KOPT-K1 (cell line): ENCODE data around the gene DEFB123.
"Not testable (repeated sequence)": the region's sequence is repeated elsewhere in the genome, so short reads cannot be mapped to it uniquely, and the experiment has no call there.

Experiments
- H3K27ac ChIP-seq: fragments of 200-600 bp; sonication (generic); 2 replicates; pipeline ENCODE4 v1.5.1; 2016; ENCODE audit warnings: antibody characterized with exemption, mild to moderate bottlenecking, low read depth, low read length; ENCODE audit not compliant: poor library complexity, severe bottlenecking
- H3K36me3 ChIP-seq: fragments of 200-600 bp; sonication (generic); 2 replicates; pipeline ENCODE4 v1.5.1; 2017; ENCODE audit warnings: antibody characterized with exemption, mild to moderate bottlenecking, low read length, moderate library complexity; ENCODE audit not compliant: insufficient read depth
- H3K9me3 ChIP-seq: fragments of 200-600 bp; sonication (generic); 2 replicates; pipeline ENCODE4 v1.5.1; 2017; ENCODE audit warnings: antibody characterized with exemption, low read length, mild to moderate bottlenecking; ENCODE audit not compliant: insufficient read depth, poor library complexity, severe bottlenecking

The DEFB123 gene, protein sequence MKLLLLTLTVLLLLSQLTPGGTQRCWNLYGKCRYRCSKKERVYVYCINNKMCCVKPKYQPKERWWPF

DNA sequence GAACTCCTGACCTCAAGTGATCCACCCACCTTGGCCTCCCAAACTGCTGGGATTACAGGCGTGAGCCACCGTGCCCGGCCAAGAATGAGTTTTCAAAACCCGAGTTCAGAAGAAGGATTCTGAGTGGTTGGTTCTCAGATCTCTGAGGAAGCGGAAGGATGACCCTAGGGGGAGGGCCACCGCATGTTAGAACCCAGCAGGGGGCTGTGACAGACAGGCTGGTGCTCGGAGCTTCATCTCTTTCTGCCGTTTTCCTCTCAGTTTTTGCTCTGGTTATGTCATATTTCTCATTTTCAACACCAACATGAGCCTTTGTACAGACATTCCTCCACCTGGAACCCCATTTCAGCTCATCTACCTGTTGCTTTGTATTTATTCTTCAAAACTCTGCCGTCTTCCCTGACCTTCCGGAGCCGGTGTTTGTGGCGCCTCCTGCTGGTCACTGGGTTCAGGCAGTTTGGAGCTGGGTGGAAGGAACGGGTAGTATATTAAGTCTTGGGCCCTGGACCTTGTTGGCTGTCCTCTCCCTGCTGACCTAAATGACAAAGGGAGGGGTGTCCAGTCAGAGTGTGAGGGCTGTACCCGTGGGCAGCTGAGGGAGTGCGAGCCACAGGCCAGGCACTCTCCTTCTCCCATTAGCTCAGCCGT is at the start of gene DEFB123:
Gene DEFB123, plus strand, starts transcription at position 621 of the 648 bp plus-strand sequence. CDS start 67 bp downstream, outside the sequence.
- H3K9me3 ChIP-seq: no peaks in the 10 kb centered on the region
- H3K27ac ChIP-seq: no peak within 1 kb of the TSS
- no peaks in the 10 kb centered on the region for H3K36me3 ChIP-seq

DNA sequence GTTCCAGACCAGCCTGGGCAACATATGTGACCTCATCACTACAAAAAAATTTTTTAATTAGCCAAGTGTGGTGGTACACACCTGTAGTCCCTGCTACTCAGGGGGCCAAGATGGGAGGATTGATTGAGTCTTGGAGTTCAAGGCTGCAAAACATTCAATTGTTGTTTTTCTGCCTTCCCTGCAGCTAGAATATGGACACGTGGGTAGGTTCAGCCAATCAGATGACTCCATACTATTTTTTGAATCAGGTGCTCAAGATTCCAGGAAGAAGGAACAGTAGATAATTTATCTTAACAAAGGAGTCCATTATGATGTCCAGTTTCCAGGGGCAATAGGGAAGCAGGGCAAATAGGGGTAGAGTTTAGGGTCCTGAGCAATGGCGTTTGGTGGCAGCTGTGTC is 47.6 kb upstream of the DEFB123 start:
- no peak overlapping the region for H3K27ac ChIP-seq
- no peaks in the 10 kb centered on the region for H3K36me3 ChIP-seq
- no peaks in the 10 kb centered on the region for H3K9me3 ChIP-seq

DNA sequence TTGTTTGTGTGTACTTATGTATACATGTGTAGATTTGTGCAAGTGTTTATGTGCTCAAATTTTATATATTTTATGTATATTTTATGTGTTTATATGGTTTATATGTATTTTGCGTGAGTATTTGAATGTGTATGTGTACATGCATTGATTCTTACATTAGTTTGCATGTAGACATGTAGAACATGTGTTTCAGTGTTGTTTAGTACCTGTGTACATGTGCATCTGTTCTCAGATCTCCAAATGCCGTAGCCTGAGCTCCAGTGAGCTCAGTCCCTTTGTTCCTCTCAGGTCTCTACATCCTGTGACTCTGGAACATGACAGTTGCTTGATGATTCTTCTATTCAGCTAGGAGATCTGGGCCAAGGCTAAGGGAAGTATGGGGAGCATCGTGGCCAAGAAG is 45.5 kb upstream of the DEFB123 start:
- Histone ChIP-seq H3K9me3 (no peaks in the 10 kb centered on the region), H3K27ac (no peak overlapping the region), H3K36me3 (no peaks in the 10 kb centered on the region)

DNA sequence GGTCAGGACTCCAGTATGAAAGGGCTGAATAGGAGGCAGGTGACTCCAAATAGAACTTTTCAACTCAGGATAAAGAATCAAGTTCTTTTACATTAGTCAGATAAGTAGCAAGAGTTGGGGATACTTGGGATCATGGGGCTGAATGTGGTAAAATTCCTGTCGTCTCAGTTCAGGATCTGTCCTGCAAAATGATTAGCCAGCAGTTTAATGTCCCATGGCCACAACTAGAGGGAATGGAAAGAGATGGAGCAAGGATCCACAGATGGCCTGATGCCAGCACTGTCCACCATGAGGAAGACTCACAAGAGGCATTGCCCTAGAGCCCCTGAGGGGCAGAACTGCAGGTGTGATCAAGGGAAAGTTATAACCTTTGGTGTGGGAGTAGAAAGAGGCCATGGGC is 36.5 kb upstream of the DEFB123 start:
- Histone ChIP-seq H3K9me3 (no peaks in the 10 kb centered on the region), H3K27ac (no peak overlapping the region), H3K36me3 (no peaks in the 10 kb centered on the region)

DNA sequence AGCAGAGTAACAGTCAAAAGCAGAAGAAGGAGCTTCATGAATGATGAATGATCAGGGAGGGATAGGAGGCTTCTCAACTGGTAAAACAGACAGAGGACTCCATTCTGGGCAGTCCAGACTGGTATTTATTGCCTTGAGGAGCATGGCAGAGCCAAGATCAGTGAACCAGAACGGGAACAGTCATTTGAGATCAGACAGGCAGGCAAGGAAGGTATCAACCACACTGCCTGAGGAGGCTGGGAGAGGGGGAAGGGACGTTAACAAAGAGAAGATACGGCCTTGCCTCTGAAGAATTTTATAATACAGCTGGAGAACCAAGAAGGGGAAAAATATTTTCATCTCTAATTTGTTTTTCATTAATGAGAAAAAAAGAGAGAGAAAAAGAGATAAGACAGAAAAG is 34.3 kb upstream of the DEFB123 start, which contains the start of gene DEFB121:
Gene DEFB121, minus strand, starts transcription at position 101 of the 400 bp plus-strand sequence. Its CDS starts 63 bp downstream, at position 38.
- Histone ChIP-seq H3K27ac (no peak within 1 kb of the TSS), H3K9me3 (no peaks in the 10 kb centered on the region), H3K36me3 (no peaks in the 10 kb centered on the region)

DNA sequence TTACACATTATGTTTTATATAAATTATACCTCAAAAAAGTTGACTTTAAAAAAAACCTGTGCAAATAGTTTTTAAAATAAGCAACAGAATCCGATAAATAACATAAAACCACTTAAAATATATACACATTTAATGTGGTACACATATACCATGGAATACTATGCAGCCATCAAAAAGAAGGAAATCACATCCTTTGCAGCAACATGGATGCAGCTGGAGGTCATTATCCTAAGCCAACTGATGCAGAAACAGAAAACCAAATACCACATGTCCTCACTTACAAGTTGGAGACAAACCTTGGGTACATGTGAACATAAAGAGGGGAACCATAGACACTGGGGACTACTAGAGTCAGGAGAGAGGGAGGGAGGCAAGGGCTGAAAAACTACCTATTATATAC is 30.4 kb upstream of the DEFB123 start:
- H3K9me3 ChIP-seq: no peaks in the 10 kb centered on the region
- H3K27ac ChIP-seq: no peak overlapping the region

DNA sequence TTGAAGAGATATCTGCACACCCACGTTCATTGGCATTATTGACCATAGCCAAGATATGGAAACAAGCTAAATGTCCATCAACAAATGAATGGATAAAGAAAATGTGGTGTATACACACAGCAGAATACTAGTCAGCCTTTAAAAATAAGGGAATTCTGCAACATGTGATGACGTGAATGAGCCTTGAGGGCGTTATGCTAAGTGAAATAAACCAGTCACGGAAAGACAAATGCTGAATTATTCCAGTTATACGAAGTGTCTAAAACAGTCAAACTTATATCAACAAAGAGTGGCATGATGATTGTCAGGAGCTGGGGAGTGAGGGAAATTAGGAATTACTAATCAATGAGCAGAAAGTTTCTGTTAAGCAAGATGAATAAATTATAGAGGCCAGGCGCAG is 26.1 kb upstream of the DEFB123 start:
- Histone ChIP-seq H3K27ac (no peak overlapping the region), H3K9me3 (no peaks in the 10 kb centered on the region), H3K36me3 (no peaks in the 10 kb centered on the region)

More for the DNA sequence above, 30.4 kb upstream of the DEFB123 start:
- no peaks in the 10 kb centered on the region for H3K36me3 ChIP-seq

DNA sequence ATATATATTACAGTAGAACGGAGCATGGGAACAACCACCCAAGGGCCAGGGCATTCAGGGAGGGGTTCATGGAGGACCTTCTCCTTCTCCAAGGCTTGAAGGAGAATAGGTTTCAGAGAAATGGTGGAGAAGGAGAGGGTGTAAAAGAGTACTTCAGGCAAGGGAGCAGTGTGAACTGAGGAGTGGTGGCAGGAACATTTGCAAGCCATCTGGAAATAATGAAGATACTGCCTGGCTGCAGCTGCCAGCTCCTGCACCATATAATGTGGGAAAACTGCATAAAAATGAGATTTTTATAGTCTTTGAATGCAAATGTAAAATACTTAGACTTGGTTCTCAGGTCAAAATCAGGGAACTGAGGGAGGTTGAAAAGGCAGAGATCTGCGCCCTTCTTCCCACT is 24.8 kb upstream of the DEFB123 start:
- Histone ChIP-seq H3K9me3 (no peaks in the 10 kb centered on the region), H3K27ac (no peak overlapping the region), H3K36me3 (no peaks in the 10 kb centered on the region)

DNA sequence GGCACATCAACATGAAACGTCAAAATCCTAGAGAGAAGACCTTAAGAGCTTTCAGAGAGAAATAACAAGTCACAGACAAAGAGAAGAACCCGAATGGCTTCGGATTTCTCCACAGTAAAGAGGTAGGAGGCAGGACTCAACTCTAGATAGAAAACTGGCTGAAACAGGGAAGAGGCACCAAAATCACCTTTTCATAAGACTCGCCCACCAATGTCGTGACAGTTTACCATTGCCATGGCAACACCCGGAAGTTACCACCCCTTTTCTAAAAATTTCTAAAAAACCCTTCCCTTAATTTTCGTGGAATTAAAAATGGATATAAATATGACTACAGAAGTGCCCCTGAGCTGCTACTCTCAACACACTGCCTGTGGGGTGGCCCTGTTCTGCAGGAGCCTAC is 22.1 kb upstream of the DEFB123 start:
- no peaks in the 10 kb centered on the region for H3K9me3 ChIP-seq
- no peaks in the 10 kb centered on the region for H3K36me3 ChIP-seq
- no peak overlapping the region for H3K27ac ChIP-seq

DNA sequence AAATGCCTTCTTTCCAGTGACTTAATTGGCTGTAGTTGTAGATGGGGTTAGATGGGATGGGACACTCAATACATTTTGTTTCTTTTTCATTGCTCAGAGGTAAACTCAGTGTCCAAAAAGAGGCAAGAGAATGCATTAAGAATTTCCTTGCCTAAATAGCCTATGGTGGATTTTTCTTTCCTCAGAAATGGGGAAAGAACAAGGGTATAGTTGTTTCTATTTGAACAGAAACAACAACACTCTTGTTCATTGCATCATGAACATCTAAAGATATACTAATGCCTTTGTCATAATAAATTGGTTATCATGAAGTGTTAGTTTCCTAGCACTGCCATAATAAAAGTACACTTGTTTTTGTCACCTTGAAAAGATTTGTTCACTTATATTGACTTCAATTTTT is 14.6 kb upstream of the DEFB123 start:
- Histone ChIP-seq H3K9me3 (no peaks in the 10 kb centered on the region), H3K27ac (no peak overlapping the region), H3K36me3 (no peaks in the 10 kb centered on the region)

DNA sequence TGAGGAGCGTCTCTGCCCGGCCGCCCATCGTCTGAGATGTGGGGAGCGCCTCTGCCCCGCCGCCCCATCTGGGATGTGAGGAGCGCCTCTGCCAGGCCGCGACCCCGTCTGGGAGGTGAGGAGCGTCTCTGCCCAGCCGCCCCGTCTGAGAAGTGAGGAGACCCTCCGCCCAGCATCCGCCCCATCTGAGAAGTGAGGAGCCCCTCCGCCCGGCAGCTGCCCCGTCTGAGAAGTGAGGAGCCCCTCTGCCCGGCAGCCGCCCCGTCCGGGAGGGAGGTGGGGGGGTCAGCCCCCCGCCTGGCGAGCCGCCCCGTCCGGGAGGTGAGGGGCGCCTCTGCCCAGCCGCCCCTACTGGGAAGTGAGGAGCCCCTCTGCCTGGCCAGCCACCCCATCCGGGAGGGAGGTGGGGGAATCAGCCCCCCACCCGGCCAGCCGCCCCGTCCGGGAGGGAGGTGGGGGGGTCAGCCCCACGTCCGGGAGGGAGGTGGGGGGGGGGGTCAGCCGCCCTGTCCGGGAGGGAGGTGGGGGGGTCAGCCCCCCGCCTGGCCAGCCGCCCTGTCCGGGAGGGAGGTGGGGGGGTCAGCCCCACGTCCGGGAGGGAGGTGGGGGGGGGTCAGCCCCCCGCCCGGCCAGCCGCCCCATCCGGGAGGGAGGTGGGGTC is 13.4 kb upstream of the DEFB123 start:
- H3K36me3 ChIP-seq, H3K9me3 ChIP-seq, H3K27ac ChIP-seq: not testable (repeated sequence)

DNA sequence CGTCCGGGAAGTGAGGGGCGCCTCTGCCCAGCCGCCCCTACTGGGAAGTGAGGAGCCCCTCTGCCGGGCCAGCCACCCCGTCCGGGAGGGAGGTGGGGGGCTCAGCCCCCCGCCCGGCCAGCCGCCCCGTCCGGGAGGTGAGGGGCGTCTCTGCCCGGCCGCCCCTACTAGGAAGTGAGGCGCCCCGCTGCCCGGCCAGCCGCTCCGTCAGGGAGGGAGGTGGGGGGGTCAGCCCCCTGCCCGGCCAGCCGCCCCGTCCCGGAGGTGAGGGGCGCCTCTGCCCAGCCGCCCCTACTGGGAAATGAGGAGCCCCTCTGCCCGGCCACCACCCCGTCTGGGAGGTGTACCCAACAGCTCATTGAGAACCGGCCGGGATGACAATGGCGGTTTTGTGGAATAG is 12.9 kb upstream of the DEFB123 start:
- H3K36me3 ChIP-seq, H3K9me3 ChIP-seq, H3K27ac ChIP-seq: not testable (repeated sequence)

DNA sequence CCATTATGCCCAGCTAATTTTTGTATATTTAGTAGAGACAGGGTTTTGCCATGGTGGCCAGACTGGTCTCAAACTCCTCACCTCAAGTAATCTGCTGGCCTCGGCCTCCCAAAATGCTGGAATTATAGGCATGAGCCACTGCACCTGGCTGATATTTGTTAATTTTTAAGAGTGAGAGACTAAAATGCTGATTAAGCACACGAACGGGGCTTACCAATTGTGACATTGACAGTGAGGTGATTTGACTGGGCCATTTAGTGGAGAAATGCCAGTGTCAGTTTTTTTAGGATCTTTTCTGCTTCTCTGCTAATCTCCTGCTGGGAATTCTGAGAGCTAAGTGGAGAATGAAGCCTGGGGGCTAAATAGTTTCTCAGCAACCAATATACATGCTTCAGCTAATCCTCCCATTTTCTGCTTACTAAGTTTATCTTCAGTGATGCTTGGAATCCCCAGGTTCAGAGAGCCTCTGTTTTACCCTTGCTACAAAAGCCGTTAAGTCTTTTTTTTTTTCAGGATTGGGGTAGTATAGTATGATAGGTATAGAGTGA is 9.8 kb upstream of the DEFB123 start:
- H3K36me3 ChIP-seq: no peaks in the 10 kb centered on the region
- no peak overlapping the region for H3K27ac ChIP-seq
- H3K9me3 ChIP-seq: no peaks in the 10 kb centered on the region

DNA sequence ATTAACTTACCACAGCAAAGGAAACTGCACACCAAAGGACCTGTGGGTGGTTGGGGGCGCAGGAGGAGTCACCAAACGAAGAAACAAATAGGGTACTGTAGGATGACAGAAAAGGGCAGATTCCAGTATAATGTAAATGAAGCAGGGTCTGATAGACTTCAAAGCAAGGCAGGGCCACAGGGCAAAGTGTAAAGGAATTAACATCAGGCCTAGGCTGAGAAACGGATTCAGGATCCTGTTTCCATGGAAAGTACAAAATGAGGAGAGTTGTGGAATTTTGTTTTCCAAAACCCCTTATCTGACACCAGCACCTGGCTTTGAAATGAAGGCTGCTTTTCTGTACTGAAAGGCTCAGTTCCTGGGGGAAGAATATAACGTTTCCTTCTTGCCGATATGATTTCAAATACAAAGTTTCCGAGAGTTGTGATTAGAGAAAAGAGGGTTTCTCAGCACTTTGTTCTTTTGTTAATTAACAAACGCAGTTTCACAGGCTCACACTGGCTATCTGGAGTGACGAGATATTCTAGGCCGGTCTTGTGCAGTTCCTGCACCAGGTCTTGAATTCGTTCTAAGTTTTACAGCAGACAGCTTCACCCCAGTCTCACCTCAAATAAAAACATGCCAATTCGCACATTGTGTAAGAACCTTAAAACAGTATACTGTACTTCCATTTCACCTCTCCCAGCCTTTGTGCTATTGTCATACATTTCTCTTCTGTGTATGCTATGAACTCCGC is 5.8 kb downstream of the DEFB123 start:
- Histone ChIP-seq H3K27ac (no peak overlapping the region), H3K9me3 (no peaks in the 10 kb centered on the region), H3K36me3 (no peaks in the 10 kb centered on the region)
